PC-9 (cell line): ENCODE data around the gene BCAS3. TPM values are rescaled to one million over a fixed set of nuclear protein-coding genes. Genes with fewer than 3 reads are reported as not detected.
"Not testable (repeated sequence)": the region's sequence is repeated elsewhere in the genome, so short reads cannot be mapped to it uniquely, and the experiment has no call there.

Experiments
- BruUV-seq: library from RNA; stranded (reverse); fragments of 400-500 nt; replicated peaks from 2 replicates; lab custom pipeline; 2021; lab: Mats Ljungman, UMichigan
- CTCF ChIA-PET: fragments of 300-600 bp; sonication (Branson Sonifier 250); formaldehyde crosslinking; loops from one replicate; lab custom pipeline; 2022; ENCODE audit warnings: antibody characterized with exemption; lab: Charles Lee
- POLR2A ChIA-PET: fragments of 300-600 bp; sonication (Branson Sonifier 250); formaldehyde crosslinking; loops from one replicate; lab custom pipeline; 2022; ENCODE audit warnings: antibody characterized with exemption; ENCODE audit not compliant: unreplicated experiment; lab: Charles Lee
- DNase-seq, 2 experiments: peaks; one replicate each; pipeline versions ENCODE4 v3.0.0 to v3.0.0-alpha.2; 2015 to 2022; ENCODE audit warnings: mixed read lengths in 1 of 2
- H2AFZ ChIP-seq: fragments of 200-600 bp; sonication (generic); 2 replicates; pipeline ENCODE4 v1.8.1; 2017; ENCODE audit warnings: antibody characterized with exemption
- H3F3A ChIP-seq: fragments of 200-600 bp; sonication (generic); 2 replicates; pipeline ENCODE4 v1.8.1; 2017; ENCODE audit warnings: antibody characterized with exemption, mild to moderate bottlenecking, low read depth; ENCODE audit not compliant: insufficient read depth
- H3K27ac ChIP-seq: fragments of 200-600 bp; sonication (generic); 2 replicates; pipeline ENCODE4 v1.6.1; 2016; ENCODE audit warnings: mixed run types
- H3K27me3 ChIP-seq: fragments of 200-600 bp; sonication (generic); 2 replicates; pipeline ENCODE4 v1.6.1; 2016; ENCODE audit warnings: low read depth, mixed run types; ENCODE audit not compliant: insufficient read depth
- H3K36me3 ChIP-seq: fragments of 200-600 bp; sonication (generic); 2 replicates; pipeline ENCODE4 v1.6.1; 2016; ENCODE audit warnings: low read depth, mixed run types
- H3K4me1 ChIP-seq: fragments of 200-600 bp; sonication (generic); replicated peaks from 2 replicates; pipeline ENCODE4 v1.6.1; 2016; ENCODE audit warnings: mixed run types; ENCODE audit not compliant: insufficient read depth
- H3K4me2 ChIP-seq: fragments of 200-600 bp; sonication (generic); 2 replicates; pipeline ENCODE4 v1.6.1; 2017; ENCODE audit warnings: mixed run types
- H3K4me3 ChIP-seq: fragments of 200-600 bp; sonication (generic); 2 replicates; pipeline ENCODE4 v1.6.1; 2016; ENCODE audit warnings: mixed run types
- H3K79me2 ChIP-seq: fragments of 200-600 bp; sonication (generic); 2 replicates; pipeline ENCODE4 v1.6.1; 2017; ENCODE audit warnings: low read depth, mixed run types
- H3K9me2 ChIP-seq: fragments of 200-600 bp; sonication (generic); 2 replicates; pipeline ENCODE4 v1.8.1; 2017; ENCODE audit warnings: mild to moderate bottlenecking; ENCODE audit not compliant: insufficient read depth
- H3K9me3 ChIP-seq: fragments of 200-600 bp; sonication (generic); 2 replicates; pipeline ENCODE4 v1.8.1; 2016; ENCODE audit warnings: low read depth; ENCODE audit not compliant: insufficient read depth
- H4K20me1 ChIP-seq: fragments of 200-600 bp; sonication (generic); 2 replicates; pipeline ENCODE4 v1.8.1; 2017; ENCODE audit not compliant: insufficient read depth
- CTCF ChIP-seq: fragments of 200-600 bp; sonication (generic); conservative IDR thresholded peaks from 2 replicates; pipeline ENCODE4 v1.6.1; 2017; ENCODE audit warnings: mixed run types, antibody characterized with exemption, mild to moderate bottlenecking, moderate library complexity
- EZH2 ChIP-seq: fragments of 200-600 bp; sonication (generic); IDR thresholded peaks from 2 replicates; pipeline ENCODE4 v1.8.0; 2017; ENCODE audit warnings: antibody characterized with exemption, low read depth
- intact Hi-C: fragments of 100-400 bp; cut with micrococcal nuclease; formaldehyde crosslinking; loops from one replicate; pipeline ENCODE4 v1.10.0; 2022; ENCODE audit not compliant: unreplicated experiment
- total RNA-seq: library from RNA; stranded (reverse); gene quantifications from 2 replicates; pipeline ENCODE4 v1.2.3, GENCODE V29; 2021

The BCAS3 gene
- total RNA-seq, 1 experiment from 2014 or later, result 26.0 TPM

DNA sequence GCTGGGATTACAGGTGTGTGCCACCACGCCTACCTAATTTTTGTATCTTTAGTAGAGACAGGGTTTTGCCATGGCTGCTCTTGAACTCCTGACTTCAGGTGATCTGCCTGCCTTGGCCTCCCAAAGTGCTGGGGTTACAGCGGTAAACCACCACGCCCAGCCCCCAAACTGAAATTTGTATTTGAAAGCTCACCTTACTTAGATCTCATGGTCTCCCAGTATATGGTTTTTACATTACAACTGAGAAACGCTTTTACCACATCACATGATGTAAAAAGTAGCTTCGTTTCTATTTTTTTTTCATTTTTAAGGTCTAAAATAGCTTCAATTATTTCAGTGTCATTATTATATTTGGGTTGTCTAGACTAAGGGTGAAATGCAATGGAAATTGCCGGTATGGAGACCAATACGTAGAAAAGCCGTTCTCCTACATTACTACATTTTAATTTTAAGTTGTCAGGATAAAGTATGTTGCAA is 93.3 kb downstream of the BCAS3 start:
- no peak overlapping the region for H3K4me3 ChIP-seq
- no peak overlapping the region for H3K4me2 ChIP-seq
- H3K79me2 ChIP-seq, result no peaks in the 10 kb centered on the region
- no peaks in the 10 kb centered on the region for H3K27me3 ChIP-seq
- BruUV-seq, result no TSS peak
- no peaks in the 10 kb centered on the region for H3K9me3 ChIP-seq
- no peaks in the 10 kb centered on the region for H3F3A ChIP-seq
- no peaks in the 10 kb centered on the region for H3K36me3 ChIP-seq
- no peak overlapping the region for H2AFZ ChIP-seq
- no peak for DNase-seq
- intact Hi-C loops, result no loop called here
- no peaks in the 10 kb centered on the region for H3K9me2 ChIP-seq
- H4K20me1 ChIP-seq, result no peaks in the 10 kb centered on the region
- ChIA-PET CTCF (no interaction called here), POLR2A (no interaction called here)
- H3K4me1 ChIP-seq, result no peaks in the 10 kb centered on the region
- TF ChIP-seq CTCF (no peak), EZH2 (no peak)
- no peak overlapping the region for H3K27ac ChIP-seq

DNA sequence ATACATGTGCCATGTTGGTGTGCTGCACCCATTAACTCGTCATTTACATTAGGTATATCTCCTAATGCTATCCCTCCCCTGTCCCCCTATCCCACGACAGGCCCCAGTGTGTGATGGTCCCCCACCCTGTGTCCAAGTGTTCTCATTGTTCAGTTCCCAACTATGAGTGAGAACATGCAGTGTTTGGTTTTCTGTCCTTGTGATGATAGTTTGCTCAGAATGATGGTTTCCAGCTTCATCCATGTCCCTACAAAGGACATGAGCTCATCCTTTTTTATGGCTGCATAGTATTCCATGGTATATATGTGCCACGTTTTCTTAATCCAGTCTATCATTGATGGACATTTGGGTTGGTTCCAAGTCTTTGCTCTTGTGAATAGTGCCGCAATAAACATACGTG is 94.0 kb downstream of the BCAS3 start:
- H3K27ac ChIP-seq, H3K4me3 ChIP-seq, intact Hi-C loops, CTCF ChIA-PET, H3K9me2 ChIP-seq, H3K79me2 ChIP-seq, H3F3A ChIP-seq, DNase-seq, H3K27me3 ChIP-seq, POLR2A ChIA-PET, BruUV-seq, H3K9me3 ChIP-seq, H2AFZ ChIP-seq, H4K20me1 ChIP-seq, H3K4me1 ChIP-seq, H3K4me2 ChIP-seq, H3K36me3 ChIP-seq: not testable (repeated sequence)

GRCh38 chr17:60773552-60773951 is 95.9 kb downstream of the BCAS3 start:
- no peak for DNase-seq
- intact Hi-C loops, result no loop called here
- H3K79me2 ChIP-seq, result no peaks in the 10 kb centered on the region
- no peak overlapping the region for H2AFZ ChIP-seq
- no peak overlapping the region for H3K4me3 ChIP-seq
- TF ChIP-seq CTCF, result no peak
- no peak for TF ChIP-seq EZH2
- no peak overlapping the region for H3K27ac ChIP-seq
- no peaks in the 10 kb centered on the region for H4K20me1 ChIP-seq
- POLR2A ChIA-PET, result interaction anchor here (0.6 kb wide), 1 partner anchor 304 kb away, joined by 9 read pairs; no protein-coding TSS in a partner anchor
- no peaks in the 10 kb centered on the region for H3K36me3 ChIP-seq
- H3K4me2 ChIP-seq, result no peak overlapping the region
- H3K9me2 ChIP-seq, result no peaks in the 10 kb centered on the region
- no peaks in the 10 kb centered on the region for H3K9me3 ChIP-seq
- no peaks in the 10 kb centered on the region for H3K27me3 ChIP-seq
- H3F3A ChIP-seq, result no peaks in the 10 kb centered on the region
- no TSS peak for BruUV-seq
- CTCF ChIA-PET, result no interaction called here
- H3K4me1 ChIP-seq, result no peaks in the 10 kb centered on the region

DNA sequence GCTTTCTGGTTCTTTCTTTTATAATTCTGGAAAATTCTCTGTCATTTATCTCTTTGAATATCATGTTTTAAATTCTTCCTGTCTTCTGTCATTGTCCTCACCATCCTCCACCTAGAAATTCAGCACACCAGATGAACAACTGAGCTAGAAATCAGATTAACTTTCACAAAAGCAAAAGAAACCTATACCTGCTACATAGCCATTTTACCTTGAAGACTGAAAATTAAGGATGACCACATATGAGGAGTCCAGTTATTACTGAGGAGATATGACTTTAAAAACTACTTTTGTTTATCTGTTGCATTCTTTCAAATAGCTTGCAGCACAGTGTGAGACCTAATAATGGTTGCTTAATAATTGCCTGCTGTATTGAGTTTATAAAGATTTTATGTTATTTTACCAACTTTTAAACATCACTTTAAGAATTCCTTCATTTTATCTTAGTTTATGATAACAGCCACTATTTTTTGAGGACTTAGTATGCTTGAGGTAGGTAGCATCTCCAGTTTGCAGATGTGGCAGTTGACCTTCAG is 104.3 kb downstream of the BCAS3 start:
- Histone ChIP-seq H3K36me3 (no peaks in the 10 kb centered on the region), H2AFZ (no peak overlapping the region), H3K27me3 (no peaks in the 10 kb centered on the region), H3K9me2 (no peaks in the 10 kb centered on the region), H3K4me1 (no peaks in the 10 kb centered on the region), H3K4me2 (no peak overlapping the region), H3K9me3 (no peaks in the 10 kb centered on the region), H3K79me2 (no peaks in the 10 kb centered on the region), H3F3A (no peaks in the 10 kb centered on the region), H4K20me1 (no peaks in the 10 kb centered on the region), H3K27ac (no peak overlapping the region), H3K4me3 (no peak overlapping the region)
- TF ChIP-seq CTCF, result no peak
- no peak for TF ChIP-seq EZH2
- DNase-seq, result no peak
- no TSS peak for BruUV-seq
- ChIA-PET CTCF (no interaction called here), POLR2A (no interaction called here)
- intact Hi-C loops, result no loop called here
